Daoy (cell line): ENCODE measurements around the gene FCRLA. TPM values are rescaled to one million over a fixed set of nuclear protein-coding genes. Genes with fewer than 3 reads are reported as not detected.
A peak's percentile ranks its signal among the peaks of the same experiment; 100 is the strongest.
"Not testable (repeated sequence)": the region's sequence is repeated elsewhere in the genome, so short reads cannot be mapped to it uniquely, and the experiment has no call there.

Source experiments
- DNase-seq: peaks from one replicate; pipeline ENCODE4 v3.0.0-alpha.2; 2015; ENCODE audit warnings: low read depth
- total RNA-seq: library from RNA; depleted of rRNA; stranded (reverse); fragments of >200 nt; shearing (Covaris generic); gene quantifications from 2 replicates; pipeline ENCODE4 v1.2.3, GENCODE V29; 2014; rRNA removed

Gene FCRLA, protein sequence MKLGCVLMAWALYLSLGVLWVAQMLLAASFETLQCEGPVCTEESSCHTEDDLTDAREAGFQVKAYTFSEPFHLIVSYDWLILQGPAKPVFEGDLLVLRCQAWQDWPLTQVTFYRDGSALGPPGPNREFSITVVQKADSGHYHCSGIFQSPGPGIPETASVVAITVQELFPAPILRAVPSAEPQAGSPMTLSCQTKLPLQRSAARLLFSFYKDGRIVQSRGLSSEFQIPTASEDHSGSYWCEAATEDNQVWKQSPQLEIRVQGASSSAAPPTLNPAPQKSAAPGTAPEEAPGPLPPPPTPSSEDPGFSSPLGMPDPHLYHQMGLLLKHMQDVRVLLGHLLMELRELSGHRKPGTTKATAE
- total RNA-seq: 0.51 TPM in 1 of 2 replicates, not detected in the other

GRCh38 chr1:161706482-161707347, at the start of gene FCRLA:
Gene FCRLA (plus strand): TSS chr1:161707229. CDS start chr1:161707265, 36 bp downstream.
- DNase-seq: peak; percentile 83

DNA sequence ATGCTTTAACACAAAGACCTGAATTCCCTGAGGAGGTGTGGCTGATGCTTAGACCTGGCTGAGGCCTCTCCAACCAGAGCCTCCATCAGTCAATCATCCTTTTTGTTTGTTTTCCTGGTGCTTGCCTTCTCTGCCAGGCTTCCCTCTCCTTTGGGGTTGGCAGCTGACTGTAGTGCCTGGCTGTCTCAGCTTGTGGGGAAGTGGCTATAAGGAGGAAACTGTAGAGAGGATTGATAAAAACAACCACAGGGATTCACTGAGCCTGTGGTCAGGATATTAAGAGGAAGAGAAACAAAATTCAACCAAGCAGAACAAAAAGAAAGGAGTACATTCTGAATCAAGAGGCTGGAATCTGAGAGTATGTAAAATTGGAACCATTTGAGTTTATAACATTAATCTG, 48.5 kb upstream of the FCRLA start:
- DNase-seq: not testable (repeated sequence)

DNA sequence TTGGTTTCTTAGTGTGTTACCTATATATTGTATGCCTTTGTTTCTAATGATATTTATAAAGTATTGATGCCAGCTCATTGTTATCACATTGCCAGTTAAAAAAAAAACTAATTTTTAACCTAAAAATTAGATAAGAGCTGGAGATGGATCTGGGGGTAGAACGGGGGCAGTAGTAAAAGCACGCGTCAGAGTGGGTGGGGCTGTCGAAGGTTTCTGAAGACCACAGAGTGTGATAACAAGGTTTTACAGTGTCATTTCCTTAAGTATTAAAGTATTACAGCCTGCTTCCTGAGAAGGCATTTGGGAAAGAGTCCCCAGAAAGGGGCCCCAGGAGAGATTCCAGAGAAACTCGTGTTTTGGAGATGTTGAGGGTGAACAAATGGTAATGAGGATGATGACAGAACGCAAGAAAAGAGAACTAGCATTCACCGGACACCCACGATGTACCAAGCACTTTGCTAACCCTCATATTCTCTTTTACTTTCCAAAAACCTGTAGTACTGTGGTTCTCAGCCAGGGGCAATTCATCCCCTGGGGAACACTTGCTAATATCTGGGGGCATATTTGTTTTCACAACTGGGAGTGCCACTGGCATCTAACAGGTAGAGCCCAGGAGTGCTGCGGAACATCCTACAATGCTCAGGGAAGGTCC, 45.2 kb upstream of the FCRLA start:
- not testable (repeated sequence) for DNase-seq

DNA sequence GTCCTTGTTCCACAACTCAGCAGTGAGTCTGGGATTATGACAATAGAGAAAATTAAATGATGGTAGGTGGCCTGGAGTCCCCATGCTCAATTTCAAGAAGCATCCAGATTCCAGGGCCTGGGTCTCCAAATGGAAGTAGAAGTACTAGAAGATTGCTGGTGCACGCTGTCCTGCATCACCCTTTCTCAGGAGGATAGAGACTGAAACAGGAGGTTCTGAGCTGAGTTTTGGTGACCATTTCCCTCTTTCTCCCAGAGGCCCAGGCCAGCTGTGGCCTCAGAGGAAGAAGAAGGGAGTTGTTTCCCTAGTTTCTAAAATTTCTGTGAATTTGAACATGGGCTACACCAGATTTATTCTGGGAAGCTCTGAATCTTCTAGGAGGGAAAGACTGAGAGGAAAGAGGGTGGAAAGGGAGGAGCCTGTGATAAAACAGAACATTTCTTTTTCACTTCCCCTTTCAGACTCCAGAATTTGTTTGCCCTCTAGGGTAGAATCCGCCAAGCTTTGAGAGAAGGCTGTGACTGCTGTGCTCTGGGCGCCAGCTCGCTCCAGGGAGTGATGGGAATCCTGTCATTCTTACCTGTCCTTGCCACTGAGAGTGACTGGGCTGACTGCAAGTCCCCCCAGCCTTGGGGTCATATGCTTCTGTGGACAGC, 44.2 kb upstream of the FCRLA start, which contains the start of gene FCGR2B:
TSS of gene FCGR2B (plus strand) at position 460 of the 656 bp plus-strand sequence. CDS start at position 559, 99 bp downstream.
- not testable (repeated sequence) for DNase-seq

GRCh38 chr1:161663569-161663968, 43.5 kb upstream of the FCRLA start:
- DNase-seq: not testable (repeated sequence)

GRCh38 chr1:161664689-161665088, 42.3 kb upstream of the FCRLA start:
- DNase-seq: not testable (repeated sequence)

GRCh38 chr1:161671045-161672020, 35.7 kb upstream of the FCRLA start:
- not testable (repeated sequence) for DNase-seq

DNA sequence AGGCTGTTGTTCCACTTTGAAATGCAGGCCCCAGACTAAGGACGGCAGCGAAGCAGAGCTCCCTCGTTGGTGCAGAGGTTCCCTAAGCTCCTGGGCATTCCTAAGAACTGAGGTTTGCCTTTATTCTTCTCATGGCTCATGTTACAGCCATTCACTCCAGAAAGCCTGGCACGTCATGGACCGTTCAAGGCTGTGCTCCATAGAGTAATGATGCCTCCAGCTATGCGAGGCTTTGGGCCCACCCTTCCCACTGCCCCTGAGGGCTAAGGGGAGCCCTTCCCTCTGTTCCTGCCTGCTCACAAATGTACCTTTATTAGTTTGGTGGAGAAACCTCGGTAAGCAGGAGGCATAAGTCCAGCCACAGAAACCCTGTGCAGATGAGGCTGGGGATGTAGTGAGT, 33.6 kb upstream of the FCRLA start:
- DNase-seq: not testable (repeated sequence)

DNA sequence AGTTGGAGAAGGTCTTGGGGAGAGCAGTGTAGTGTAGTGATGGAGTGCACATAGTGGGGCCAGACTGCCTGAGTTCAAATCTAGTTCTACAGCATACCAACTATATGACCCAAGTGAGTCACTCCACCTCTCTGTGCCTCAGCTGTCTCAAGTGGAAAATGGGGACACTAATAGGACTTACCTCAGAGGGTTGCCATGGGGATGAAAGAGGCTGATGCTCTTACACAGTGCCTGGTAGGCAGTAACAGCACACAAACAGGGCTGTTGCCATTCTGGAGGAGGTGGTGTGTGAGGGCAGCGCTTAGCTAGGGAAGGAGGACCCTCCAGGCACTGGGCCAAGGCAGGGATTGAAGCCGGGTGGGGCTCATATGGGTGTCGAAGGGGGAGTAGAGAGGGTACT, 32.6 kb upstream of the FCRLA start:
- not testable (repeated sequence) for DNase-seq

GRCh38 chr1:161674908-161675307, 32.1 kb upstream of the FCRLA start:
- DNase-seq: not testable (repeated sequence)

DNA sequence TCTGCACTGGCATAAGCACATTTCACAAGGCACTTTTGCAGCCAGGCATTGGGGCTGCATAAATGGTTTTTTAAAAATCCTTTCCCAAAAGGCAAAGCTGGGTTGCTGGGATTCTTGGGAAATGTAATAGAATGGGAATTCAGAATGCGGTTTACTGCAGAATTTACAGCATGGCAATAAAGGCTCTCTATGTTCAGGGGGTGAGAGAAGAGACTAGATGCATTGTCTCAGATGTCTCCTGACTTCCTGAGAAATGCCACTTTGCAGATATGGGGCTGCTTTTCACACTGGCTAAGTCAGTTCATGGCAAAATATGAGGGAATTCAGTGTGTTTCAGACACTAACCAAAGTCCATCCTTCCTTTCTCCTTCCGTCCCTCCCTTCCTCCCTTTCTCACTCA, 30.6 kb upstream of the FCRLA start:
- no peak for DNase-seq

DNA sequence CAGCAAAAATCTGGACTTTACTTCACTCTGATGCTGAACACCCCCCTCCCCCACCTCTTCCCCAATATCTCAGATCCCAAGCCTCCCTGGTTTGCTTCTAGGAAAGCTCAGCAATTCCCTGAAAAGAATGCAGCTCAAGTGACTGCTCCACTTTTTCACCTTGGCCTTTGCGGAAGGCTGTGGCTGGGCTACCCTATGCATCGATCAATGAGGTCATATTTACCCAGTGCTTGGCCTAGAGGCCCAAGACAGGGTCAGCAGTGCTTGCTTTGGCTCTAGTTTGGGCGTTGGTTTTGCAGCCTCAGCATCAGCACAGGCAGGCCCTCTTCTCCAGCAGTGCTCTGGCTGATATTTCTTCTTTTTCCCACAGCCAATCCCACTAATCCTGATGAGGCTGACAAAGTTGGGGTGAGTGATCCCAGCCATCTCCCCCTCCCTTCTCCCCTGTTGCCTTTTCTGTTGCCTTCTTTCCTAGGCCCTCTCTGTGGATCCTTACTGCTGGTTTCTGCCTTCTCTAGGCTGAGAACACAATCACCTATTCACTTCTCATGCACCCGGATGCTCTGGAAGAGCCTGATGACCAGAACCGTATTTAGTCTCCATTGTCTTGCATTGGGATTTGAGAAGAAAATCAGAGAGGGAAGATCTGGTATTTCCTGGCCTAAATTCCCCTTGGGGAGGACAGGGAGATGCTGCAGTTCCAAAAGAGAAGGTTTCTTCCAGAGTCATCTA, 29.9 kb upstream of the FCRLA start:
- no peak for DNase-seq

GRCh38 chr1:161678500-161678899, 28.5 kb upstream of the FCRLA start:
- no peak for DNase-seq

DNA sequence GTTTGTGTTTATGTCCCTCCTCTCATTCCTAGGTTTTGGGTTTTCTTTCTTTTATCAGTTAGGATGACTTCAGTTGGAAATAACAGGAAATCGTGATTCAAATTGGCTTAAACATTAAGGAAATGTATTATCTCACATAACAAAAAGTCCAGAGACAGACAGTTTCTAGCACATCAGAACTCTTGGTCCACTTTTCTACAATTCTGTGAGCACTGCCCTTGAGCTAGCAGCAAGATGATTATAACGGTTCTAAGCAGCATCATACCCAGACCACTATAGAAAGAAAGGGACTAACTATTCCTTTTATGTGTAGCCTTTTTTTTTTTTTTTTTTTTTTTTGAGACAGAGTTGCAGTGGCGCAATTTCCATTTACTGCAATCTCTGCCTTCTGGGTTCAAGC, 25.1 kb upstream of the FCRLA start:
- DNase-seq: no peak

DNA sequence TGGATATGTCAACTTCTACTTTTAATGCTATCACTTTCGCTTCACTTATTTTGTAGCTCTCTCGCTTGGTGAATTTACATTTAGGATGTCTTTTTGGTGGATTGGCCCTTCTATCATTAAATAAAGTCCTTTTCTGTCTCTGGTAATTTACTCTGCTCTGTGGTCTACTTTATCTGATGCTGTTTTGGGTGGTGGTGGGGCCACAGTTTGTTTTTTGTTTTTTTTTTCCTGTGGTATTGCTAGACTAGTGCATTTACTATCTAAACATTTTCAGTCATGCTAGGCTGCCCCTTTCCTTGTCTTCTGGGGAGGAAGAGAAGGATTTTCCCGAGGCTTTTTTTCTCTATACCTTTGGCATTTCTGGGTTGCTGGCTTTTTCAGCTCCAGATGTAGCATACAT, 18.1 kb upstream of the FCRLA start:
- DNase-seq: no peak

DNA sequence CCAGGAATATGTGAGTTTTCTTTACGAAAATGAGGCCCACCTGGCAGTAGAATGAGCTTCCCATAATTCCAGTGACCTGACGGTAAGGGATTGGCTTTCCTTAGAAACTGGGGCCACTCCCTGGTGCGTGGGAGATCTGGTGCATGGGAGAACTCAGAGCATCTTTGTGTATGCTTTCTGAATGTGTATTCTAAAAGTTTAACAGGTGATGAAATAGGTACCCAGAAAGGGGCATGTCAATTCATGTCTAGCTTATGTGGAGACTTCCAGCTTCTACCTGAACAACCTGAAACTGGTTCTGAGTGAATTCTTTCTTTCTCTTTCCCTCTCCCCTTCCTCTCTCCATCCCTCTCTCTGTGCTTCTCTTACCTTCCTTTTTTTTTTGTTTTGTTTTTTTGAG, 15.2 kb upstream of the FCRLA start:
- no peak for DNase-seq

GRCh38 chr1:161693020-161693712, 13.9 kb upstream of the FCRLA start:
- not testable (repeated sequence) for DNase-seq

GRCh38 chr1:161698302-161698701, 8.7 kb upstream of the FCRLA start:
- not testable (repeated sequence) for DNase-seq

- DNase-seq: no peak
These were observed 4.8 kb upstream of the FCRLA start for GRCh38 chr1:161702250-161702649.
